A673 (cell line): ENCODE data around the gene DHRS3. TPM values are rescaled to one million over a fixed set of nuclear protein-coding genes. Genes with fewer than 3 reads are reported as not detected.

Experiments used
- BruUV-seq: library from RNA; stranded (reverse); fragments of 400-500 nt; replicated peaks from 2 replicates; lab custom pipeline; 2021; lab: Mats Ljungman, UMichigan
- CTCF ChIA-PET: fragments of 300-600 bp; sonication (Branson Sonifier 250); formaldehyde crosslinking; loops from one replicate; lab custom pipeline; 2022; ENCODE audit warnings: antibody characterized with exemption; lab: Charles Lee
- POLR2A ChIA-PET: fragments of 300-600 bp; sonication (Branson Sonifier 250); formaldehyde crosslinking; loops from one replicate; lab custom pipeline; 2022; ENCODE audit warnings: antibody characterized with exemption; ENCODE audit not compliant: low non-redundant PET; lab: Charles Lee
- DNase-seq: peaks from one replicate; pipeline ENCODE4 v3.0.0-alpha.2; 2015; ENCODE audit warnings: low spot score
- H3K27ac ChIP-seq: fragments of 200-600 bp; sonication (generic); 2 replicates; pipeline ENCODE4 v1.5.1; 2016; ENCODE audit warnings: mixed run types, low read depth, mild to moderate bottlenecking, mixed read lengths, antibody characterized with exemption, low read length; ENCODE audit not compliant: poor library complexity, severe bottlenecking
- H3K27me3 ChIP-seq: fragments of 200-600 bp; sonication (generic); replicated peaks from 2 replicates; pipeline ENCODE4 v1.6.1; 2017; ENCODE audit warnings: mixed run types, low read depth, mild to moderate bottlenecking, mixed read lengths, antibody characterized with exemption, low read length; ENCODE audit not compliant: insufficient read depth, poor library complexity
- H3K36me3 ChIP-seq: fragments of 200-600 bp; sonication (generic); 2 replicates; pipeline ENCODE4 v1.6.1; 2016; ENCODE audit warnings: mixed run types, mild to moderate bottlenecking, mixed read lengths, antibody characterized with exemption, low read length; ENCODE audit not compliant: insufficient read depth, poor library complexity, severe bottlenecking
- H3K4me1 ChIP-seq: fragments of 200-600 bp; sonication (generic); 2 replicates; pipeline ENCODE4 v1.6.1; 2017; ENCODE audit warnings: mixed run types, mild to moderate bottlenecking, mixed read lengths, antibody characterized with exemption, low read length; ENCODE audit not compliant: insufficient read depth, poor library complexity, severe bottlenecking
- H3K4me3 ChIP-seq: fragments of 200-600 bp; sonication (generic); 2 replicates; pipeline ENCODE4 v1.5.1; 2016; ENCODE audit warnings: low read depth, mixed run types, mild to moderate bottlenecking, mixed read lengths, low read length; ENCODE audit not compliant: poor library complexity, severe bottlenecking
- H3K9me3 ChIP-seq: fragments of 200-600 bp; sonication (generic); 2 replicates; pipeline ENCODE4 v1.6.1; 2016; ENCODE audit warnings: mixed run types, low read depth, mild to moderate bottlenecking, mixed read lengths, antibody characterized with exemption, low read length; ENCODE audit not compliant: poor library complexity, severe bottlenecking
- CTCF ChIP-seq: fragments of 300-800, 200-600 bp; sonication (generic); conservative IDR thresholded peaks from 2 replicates; pipeline ENCODE4 v1.5.1; 2017; ENCODE audit warnings: low read depth, mild to moderate bottlenecking, antibody characterized with exemption, low read length, moderate library complexity, mixed read lengths
- EZH2 ChIP-seq: fragments of 200-600 bp; sonication (generic); IDR thresholded peaks from 2 replicates; pipeline ENCODE4 v1.6.1; 2017; ENCODE audit warnings: borderline replicate concordance, low read depth, mild to moderate bottlenecking, mixed read lengths, antibody characterized with exemption, low read length; ENCODE audit not compliant: poor library complexity, severe bottlenecking
- intact Hi-C: fragments of 100-400 bp; cut with micrococcal nuclease; formaldehyde crosslinking; loops from one replicate; pipeline ENCODE4 v1.10.0; 2022; ENCODE audit not compliant: unreplicated experiment
- total RNA-seq: library from RNA; stranded (reverse); gene quantifications from 2 replicates; pipeline ENCODE4 v1.2.3, GENCODE V29; 2021

Gene DHRS3
- total RNA-seq, 1 experiment from 2014 or later, result 2.4 TPM

GRCh38 chr1:12610305-12610935 lies 7.6 kb downstream of the DHRS3 start:
- Histone ChIP-seq H3K4me1 (no peaks in the 10 kb centered on the region), H3K9me3 (no peaks in the 10 kb centered on the region), H3K27ac (no peak overlapping the region), H3K27me3 (no peaks in the 10 kb centered on the region), H3K4me3 (no peak overlapping the region), H3K36me3 (no peaks in the 10 kb centered on the region)
- intact Hi-C loops, result loop anchor here (10.0 kb wide), 1 partner anchor 336 kb away; no protein-coding TSS in a partner anchor
- BruUV-seq, result no TSS peak
- no peak for TF ChIP-seq CTCF
- TF ChIP-seq EZH2, result no peak
- POLR2A ChIA-PET, result no interaction called here
- no peak for DNase-seq
- CTCF ChIA-PET, result no interaction called here

GRCh38 chr1:12609469-12610003 lies 8.5 kb downstream of the DHRS3 start:
- POLR2A ChIA-PET, result no interaction called here
- no peak overlapping the region for H3K27ac ChIP-seq
- no peak overlapping the region for H3K4me3 ChIP-seq
- no peak for DNase-seq
- no peaks in the 10 kb centered on the region for H3K4me1 ChIP-seq
- no peaks in the 10 kb centered on the region for H3K27me3 ChIP-seq
- intact Hi-C loops, result loop anchor here (10.0 kb wide), 1 partner anchor 335 kb away; no protein-coding TSS in a partner anchor
- CTCF ChIA-PET, result no interaction called here
- BruUV-seq, result no TSS peak
- H3K36me3 ChIP-seq, result no peaks in the 10 kb centered on the region
- H3K9me3 ChIP-seq, result no peaks in the 10 kb centered on the region
- no peak for TF ChIP-seq CTCF
- TF ChIP-seq EZH2, result no peak

GRCh38 chr1:12608311-12608957 lies 9.6 kb downstream of the DHRS3 start:
- ChIA-PET CTCF (no interaction called here), POLR2A (no interaction called here)
- TF ChIP-seq EZH2 (no peak), CTCF (no peak)

More at GRCh38 chr1:12608311-12608957, 9.6 kb downstream of the DHRS3 start:
- DNase-seq, result no peak
- intact Hi-C loops, result no loop called here
- no peaks in the 10 kb centered on the region for H3K9me3 ChIP-seq
- H3K27me3 ChIP-seq, result no peaks in the 10 kb centered on the region
- no TSS peak for BruUV-seq
- no peak overlapping the region for H3K27ac ChIP-seq
- H3K36me3 ChIP-seq, result no peaks in the 10 kb centered on the region
- no peak overlapping the region for H3K4me3 ChIP-seq
- H3K4me1 ChIP-seq, result no peaks in the 10 kb centered on the region
